GM19452 (cell line): ENCODE data around the gene COMT.
"Not testable (repeated sequence)": the region's sequence is repeated elsewhere in the genome, so short reads cannot be mapped to it uniquely, and the experiment has no call there.

Experiments used
- ATAC-seq: cut with Tn5 transposase; IDR thresholded peaks from one replicate; pipeline ENCODE4 v1.9.1; 2021; ENCODE audit not compliant: unreplicated experiment

COMT gene

DNA sequence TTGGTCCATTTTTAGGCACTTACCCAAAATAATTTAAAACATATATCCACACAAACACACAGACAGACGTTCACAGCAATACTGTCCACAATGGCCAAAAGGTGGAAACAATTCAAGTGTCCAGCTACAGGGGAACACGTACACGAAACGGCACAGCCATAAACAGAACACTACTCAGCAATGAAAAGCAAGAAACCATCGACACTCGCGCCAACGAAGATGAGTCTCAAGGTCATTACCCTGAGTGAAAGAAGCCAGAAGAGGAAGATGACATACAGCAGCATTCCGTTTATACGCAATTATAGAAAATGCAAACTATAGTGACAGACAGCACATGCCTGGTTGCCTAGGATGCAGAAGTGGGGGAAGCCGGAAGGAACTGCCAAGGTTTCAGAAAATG, 13.4 kb upstream of the COMT start:
- ATAC-seq = no peak

- ATAC-seq = no peak
Measured at GRCh38 chr22:19929586-19930550, 11.7 kb upstream of the COMT start.

GRCh38 chr22:19930551-19931486, 10.8 kb upstream of the COMT start:
- ATAC-seq = no peak

GRCh38 chr22:19931514-19931913, 10.1 kb upstream of the COMT start:
- no peak for ATAC-seq

DNA sequence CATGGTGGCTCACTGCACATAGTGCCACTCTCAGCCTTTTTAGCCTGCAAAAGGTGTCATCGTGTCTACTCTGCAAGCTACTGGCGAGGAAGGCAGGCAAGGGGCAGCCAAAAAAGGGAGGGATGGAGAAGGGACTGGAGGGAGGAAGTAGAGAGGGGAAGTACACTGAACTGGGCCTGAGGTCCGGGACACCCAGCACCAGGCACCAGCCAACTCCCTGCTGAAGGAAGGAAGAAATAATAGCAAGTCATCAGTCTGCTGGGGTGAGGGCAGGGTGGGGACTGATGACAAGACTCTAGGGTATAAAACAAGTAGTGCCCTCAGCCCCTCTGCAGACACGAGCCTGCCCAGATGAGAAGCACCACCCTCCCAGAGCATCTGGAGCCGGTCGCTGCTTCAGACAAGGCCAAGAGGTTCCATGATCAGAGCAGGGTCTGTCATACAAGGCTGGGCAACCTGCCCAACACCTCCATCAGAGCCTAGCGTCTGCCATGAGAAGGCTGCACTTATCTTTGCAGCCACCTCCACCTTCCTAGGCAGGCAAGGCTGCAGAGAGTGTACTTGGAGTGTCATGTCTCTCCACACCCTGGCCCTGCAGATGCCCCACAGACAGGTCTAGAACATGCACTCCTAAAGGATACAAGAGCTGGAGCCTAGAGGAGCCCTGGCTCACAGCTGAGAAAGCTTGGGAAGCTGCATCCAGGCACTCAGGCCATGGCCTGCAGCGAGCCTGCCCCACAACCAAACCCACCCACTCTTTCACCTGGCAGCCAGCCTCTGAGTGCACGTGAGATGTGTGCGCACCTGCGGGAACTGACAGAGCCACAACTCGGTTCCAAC, 9.0 kb upstream of the COMT start:
- ATAC-seq = no peak

GRCh38 chr22:19933341-19934241, 8.0 kb upstream of the COMT start:
- no peak for ATAC-seq

GRCh38 chr22:19935123-19935718, 6.4 kb upstream of the COMT start:
- not testable (repeated sequence) for ATAC-seq

GRCh38 chr22:19936513-19936912, 5.1 kb upstream of the COMT start:
- no peak for ATAC-seq

DNA sequence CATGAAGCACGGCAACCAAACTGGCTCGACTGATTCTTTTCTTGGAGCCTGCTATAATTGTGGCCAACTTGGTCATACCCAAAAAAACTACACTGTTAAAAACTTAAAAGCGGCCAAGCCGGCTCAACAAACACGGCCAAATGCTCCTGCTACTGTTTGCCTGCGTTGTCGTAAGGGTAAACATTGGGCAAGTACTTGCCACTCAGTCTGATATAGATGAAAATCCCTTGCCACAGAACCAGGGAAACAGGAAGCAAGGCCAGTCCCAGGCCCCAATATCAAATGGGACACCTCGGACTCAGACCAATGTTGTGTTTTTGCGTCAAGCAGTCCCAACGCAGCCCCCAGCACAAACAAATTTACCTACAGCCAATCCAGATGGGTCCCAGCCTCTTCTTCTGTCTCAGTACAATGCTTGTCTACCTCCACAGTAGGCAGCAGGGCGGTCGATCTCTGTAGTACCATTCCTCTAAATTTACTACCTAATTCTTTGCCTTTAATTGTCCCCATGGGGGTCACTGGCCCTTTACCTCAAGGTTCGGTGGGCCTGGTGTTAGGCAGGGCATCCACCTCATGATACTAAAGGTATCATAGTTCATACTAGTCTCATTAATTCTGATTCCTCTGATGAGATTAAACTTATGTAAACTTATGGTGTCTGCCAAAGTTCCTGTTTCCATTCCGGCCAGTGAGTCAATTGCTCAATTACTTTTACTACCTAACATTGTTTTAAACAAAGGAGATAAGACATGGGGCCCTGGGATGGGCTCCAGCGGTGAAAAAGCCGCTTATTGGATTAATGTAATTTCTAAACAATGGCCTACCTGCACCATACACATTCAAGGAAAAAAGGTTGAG, 3.7 kb upstream of the COMT start:
- ATAC-seq = no peak

GRCh38 chr22:19940536-19941364, 822 bp upstream of the COMT start:
- no peak for ATAC-seq

DNA sequence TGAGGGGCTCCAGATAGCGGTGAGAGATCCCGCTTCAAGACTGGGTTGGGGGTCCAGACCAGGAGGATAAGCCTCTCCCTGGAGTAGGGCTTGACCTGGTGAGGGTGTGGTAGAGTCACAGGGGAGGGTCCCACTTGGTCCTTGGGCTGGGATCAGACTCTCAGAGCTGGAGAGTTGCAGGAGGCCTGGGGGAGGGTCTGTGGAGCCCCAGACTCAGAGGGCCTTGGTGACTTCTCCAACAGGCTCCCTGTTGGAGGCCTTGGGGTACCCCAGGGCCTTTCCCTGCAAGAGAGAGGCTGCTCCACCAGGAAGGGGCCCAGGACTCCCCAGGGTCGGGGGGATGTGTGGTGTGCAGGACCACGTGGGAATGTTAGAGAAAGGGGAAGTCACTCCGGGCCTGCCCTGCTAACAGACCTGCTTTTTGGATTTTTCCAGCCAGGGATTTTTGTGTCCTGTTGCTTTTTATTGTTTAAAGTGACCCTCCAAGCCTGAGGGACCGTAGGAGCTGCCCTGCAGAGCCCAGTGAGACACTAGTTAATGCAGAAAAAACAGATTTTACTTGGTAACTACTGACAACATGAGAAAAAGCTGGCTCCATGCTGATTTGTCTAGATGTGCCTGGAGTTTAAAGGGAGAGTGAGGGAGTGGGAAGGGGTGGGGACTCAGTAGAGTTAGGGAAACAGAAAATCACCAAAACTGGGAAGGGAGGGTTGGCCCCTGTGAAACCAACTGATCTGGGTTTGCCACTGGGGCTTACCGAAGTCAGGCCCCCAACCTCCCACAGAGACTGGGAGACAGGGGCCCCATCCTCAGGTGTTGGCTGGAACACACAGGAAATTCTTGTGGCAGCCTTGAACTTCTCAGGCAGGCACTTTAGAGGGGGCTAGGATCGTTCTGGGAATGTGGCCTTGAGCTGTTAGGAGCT, 847 bp downstream of the COMT start:
- ATAC-seq = no peak

GRCh38 chr22:19943082-19944026, 1.8 kb downstream of the COMT start:
- no peak for ATAC-seq

GRCh38 chr22:19948057-19948760, 6.6 kb downstream of the COMT start:
- no peak for ATAC-seq

GRCh38 chr22:19951346-19951745, 9.8 kb downstream of the COMT start:
- no peak for ATAC-seq
